Amniotic stem cell (primary cell): ENCODE measurements around the gene ZNF664.

Experiments
- DNase-seq: peaks from one replicate; lab custom pipeline; 2025; lab: John Stamatoyannopoulos, UW

Gene ZNF664

GRCh38 chr12:124010687-124011086 lies 37.7 kb downstream of the ZNF664 start:
- DNase-seq, result no peak

- no peak for DNase-seq
Observed at GRCh38 chr12:124011435-124012115, 38.6 kb downstream of the ZNF664 start.

GRCh38 chr12:124013073-124013472 lies 40.1 kb downstream of the ZNF664 start:
- no peak for DNase-seq

- DNase-seq, result no peak
Observed at GRCh38 chr12:124015494-124016461, 42.8 kb downstream of the ZNF664 start.

GRCh38 chr12:124017064-124017463 lies 44.0 kb downstream of the ZNF664 start:
- DNase-seq, result no peak

DNA sequence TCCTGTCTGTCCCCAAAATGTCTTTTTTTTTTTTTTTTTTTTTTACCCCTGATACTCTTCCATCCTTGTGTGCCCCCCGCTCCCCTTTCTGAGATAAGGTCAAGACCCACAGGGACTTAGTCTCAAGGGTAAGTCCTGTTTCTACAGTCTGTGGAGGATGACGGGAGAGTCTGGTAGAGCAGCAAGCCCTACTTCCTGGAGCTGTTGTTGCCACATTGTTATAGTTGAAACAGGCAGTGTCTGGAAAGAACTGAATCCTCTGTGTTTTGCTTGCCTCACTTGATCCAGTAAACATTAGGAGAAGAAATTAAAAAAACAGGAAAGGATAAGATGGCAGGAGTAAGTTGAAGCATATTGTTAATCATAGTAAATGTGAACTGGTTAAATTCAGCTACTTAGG lies 45.5 kb downstream of the ZNF664 start:
- DNase-seq, result no peak

- no peak for DNase-seq
Observed at GRCh38 chr12:124019115-124019514, 46.1 kb downstream of the ZNF664 start.

DNA sequence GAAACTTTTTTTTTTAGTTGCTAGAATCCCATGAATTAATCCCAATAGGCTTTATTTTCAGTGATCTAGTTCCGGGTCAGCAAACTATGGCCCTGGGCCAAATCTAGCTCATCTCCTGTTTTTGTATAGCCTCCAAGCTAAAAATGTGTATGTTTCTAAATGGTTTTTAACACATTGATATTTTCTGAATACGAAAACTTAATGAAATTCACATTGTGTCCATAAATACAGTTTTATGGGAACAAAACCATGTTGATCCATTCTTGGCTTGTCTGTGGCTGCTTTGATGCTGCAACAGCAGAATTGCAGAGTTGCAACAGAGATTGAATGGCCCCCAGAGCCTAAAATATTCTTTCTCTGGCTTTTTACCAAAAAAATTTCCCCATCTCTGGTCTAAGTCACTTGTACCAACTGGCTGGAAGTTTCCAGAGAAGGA lies 47.5 kb downstream of the ZNF664 start:
- no peak for DNase-seq

- no peak for DNase-seq
Observed at GRCh38 chr12:124021007-124021406, 48.0 kb downstream of the ZNF664 start.

- no peak for DNase-seq
Observed at GRCh38 chr12:124022161-124022560, 49.1 kb downstream of the ZNF664 start.

DNA sequence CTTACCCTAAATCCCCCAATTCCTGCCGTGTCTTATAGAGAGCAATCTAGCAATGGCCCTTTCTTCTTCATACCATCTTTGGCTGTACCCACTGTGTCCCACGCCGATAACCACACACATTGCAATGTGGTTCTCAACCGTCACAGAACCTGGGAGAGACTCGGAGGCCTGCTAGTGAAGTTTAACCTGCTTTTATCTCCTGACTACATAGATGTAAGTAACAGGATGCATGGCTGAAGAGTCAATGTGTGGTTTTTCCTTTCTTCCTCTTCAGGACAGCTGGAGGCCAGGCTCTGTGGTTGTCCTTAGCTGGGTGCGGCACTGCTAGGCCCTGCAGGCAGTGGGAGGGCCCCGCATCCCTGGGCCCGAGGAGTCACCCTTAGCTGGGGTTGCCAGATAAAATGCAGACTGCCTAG lies 51.3 kb downstream of the ZNF664 start:
- peak; percentile 4 for DNase-seq

GRCh38 chr12:124024776-124025175 lies 51.8 kb downstream of the ZNF664 start:
- DNase-seq, result peak; percentile 0

- no peak for DNase-seq
Observed at GRCh38 chr12:124025661-124026060, 52.6 kb downstream of the ZNF664 start.

DNA sequence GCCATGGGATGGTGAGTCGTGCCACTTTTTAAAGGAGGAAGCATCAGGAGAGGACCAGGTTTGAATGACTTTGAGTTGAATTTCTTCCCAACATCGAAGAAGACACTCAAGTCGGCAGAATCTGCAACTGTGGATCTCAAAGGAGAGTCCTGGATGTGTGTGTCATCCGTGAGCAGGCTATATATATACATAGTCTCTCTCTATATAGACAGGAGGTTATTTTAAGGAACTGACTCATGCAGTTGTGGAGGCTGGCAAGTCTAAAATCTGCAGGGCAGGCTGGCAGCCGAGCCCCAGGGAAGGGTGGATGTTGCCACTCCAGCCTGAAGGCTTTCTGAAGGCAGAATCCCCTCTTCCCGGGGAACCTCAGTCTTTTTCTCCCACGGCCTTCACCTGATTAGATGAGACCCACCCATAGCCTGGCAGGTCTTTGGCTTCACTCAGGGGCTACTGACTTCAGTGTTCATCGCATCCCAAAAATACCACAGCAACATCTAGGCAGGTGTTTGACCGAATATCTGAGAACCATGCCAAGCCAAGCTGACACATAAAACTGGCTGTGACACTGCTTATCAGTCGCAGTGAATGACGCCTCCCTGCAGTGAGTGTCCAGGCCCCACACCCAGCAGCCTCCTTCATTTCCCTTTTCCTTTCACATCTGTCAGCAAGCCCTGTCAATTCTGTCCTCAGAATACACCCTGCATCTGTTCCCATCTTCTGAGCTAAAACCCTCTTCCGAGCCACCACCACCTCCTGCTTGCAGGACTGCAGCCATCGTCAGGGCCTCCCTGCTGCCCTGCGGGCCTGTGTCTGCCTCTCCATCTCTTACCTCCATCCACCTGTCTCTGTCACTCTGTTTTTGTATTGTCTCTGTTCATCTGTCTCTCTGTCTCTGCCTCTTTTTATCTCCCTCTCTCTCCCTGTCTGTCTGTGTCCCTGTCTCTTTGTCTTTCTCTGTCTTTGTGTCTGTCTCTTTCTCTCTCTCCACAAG lies 54.0 kb downstream of the ZNF664 start:
- DNase-seq, result peak; percentile 77

- DNase-seq, result no peak
Observed at GRCh38 chr12:124027753-124028554, 54.9 kb downstream of the ZNF664 start.

DNA sequence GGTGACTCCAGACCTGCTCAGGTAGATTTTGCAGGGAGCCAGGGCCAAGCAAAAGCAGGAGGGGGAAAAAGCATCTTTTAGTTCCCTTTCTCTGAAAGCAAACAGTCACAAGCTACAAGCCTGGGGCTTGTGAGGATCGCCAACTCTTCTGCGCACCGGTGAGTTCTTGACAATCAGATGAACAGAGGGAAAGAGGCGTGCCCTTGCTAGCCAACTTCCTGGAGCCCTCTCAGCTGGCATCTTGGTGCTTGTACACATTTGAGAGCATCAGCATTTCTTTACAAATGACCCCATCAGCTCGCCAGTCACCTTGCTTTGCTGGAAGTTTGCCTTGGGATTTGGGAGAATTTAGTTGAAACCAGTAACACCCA lies 55.5 kb downstream of the ZNF664 start:
- DNase-seq, result no peak

GRCh38 chr12:124030008-124030407 lies 57.0 kb downstream of the ZNF664 start:
- DNase-seq, result no peak

DNA sequence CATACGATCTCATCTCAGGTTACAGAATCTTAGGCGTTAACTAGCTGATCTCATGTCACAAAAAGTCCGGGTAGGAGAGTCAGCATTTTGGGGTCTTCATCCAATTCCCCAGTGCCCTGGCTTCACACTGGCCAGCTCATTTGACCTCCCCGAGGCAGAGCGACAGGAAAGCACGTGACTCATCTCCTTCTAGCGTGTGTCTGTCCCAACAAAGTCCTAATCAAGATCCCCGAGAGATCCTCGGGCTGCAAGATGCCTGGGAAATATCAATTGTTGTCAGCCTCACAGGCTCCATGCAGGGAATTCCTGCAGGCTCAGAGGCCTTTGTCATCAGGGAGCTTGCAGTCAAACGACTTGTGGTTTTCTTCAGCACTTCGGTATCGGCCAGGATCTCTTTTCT lies 57.5 kb downstream of the ZNF664 start:
- DNase-seq, result peak; percentile 84

- peak; percentile 2 for DNase-seq
Observed at GRCh38 chr12:124031058-124031457, 58.0 kb downstream of the ZNF664 start.

DNA sequence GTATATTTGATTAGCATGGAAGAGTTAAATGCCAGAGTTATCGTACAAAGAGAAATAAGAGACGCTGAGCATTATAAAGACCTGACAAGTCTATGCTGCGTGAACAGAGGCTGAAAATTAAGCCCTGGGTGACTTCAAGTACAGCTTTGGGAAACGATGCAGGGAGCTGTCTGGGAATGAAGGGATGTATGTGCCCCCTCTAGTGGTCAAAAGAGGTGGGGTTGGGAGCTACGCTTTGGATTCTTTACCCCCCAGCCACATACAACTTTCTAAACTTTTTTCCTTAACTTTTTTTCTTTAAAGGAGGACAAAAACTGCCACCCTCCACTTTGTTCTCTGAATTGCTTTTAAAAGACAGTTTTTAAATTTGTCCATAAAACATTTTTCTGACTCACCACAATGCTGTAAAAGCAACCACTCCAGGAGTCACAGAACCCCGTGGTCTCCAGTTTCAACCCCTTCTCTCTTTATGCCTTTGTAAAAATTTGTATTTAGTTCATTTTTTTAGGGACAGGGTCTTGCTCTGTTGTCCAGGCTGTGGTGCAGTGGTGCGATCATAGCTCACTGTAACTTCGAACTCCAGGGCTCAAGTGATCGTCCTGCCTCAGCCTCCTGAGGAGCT lies 59.4 kb downstream of the ZNF664 start:
- DNase-seq, result peak; percentile 70

- DNase-seq, result no peak
Observed at GRCh38 chr12:124033859-124034258, 60.8 kb downstream of the ZNF664 start.
